PC-9 (cell line): ENCODE measurements around the gene YPEL2. TPM values are rescaled to one million over a fixed set of nuclear protein-coding genes. Genes with fewer than 3 reads are reported as not detected.
A peak's percentile ranks its signal among the peaks of the same experiment; 100 is the strongest.

Source experiments
- BruUV-seq: library from RNA; stranded (reverse); fragments of 400-500 nt; replicated peaks from 2 replicates; lab custom pipeline; 2021; lab: Mats Ljungman, UMichigan
- CTCF ChIA-PET: fragments of 300-600 bp; sonication (Branson Sonifier 250); formaldehyde crosslinking; loops from one replicate; lab custom pipeline; 2022; ENCODE audit warnings: antibody characterized with exemption; lab: Charles Lee
- POLR2A ChIA-PET: fragments of 300-600 bp; sonication (Branson Sonifier 250); formaldehyde crosslinking; loops from one replicate; lab custom pipeline; 2022; ENCODE audit warnings: antibody characterized with exemption; ENCODE audit not compliant: unreplicated experiment; lab: Charles Lee
- DNase-seq, 2 experiments: peaks; one replicate each; pipeline versions ENCODE4 v3.0.0 to v3.0.0-alpha.2; 2015 to 2022; ENCODE audit warnings: mixed read lengths in 1 of 2
- H2AFZ ChIP-seq: fragments of 200-600 bp; sonication (generic); 2 replicates; pipeline ENCODE4 v1.8.1; 2017; ENCODE audit warnings: antibody characterized with exemption
- H3F3A ChIP-seq: fragments of 200-600 bp; sonication (generic); 2 replicates; pipeline ENCODE4 v1.8.1; 2017; ENCODE audit warnings: antibody characterized with exemption, mild to moderate bottlenecking, low read depth; ENCODE audit not compliant: insufficient read depth
- H3K27ac ChIP-seq: fragments of 200-600 bp; sonication (generic); 2 replicates; pipeline ENCODE4 v1.6.1; 2016; ENCODE audit warnings: mixed run types
- H3K27me3 ChIP-seq: fragments of 200-600 bp; sonication (generic); 2 replicates; pipeline ENCODE4 v1.6.1; 2016; ENCODE audit warnings: low read depth, mixed run types; ENCODE audit not compliant: insufficient read depth
- H3K36me3 ChIP-seq: fragments of 200-600 bp; sonication (generic); 2 replicates; pipeline ENCODE4 v1.6.1; 2016; ENCODE audit warnings: low read depth, mixed run types
- H3K4me1 ChIP-seq: fragments of 200-600 bp; sonication (generic); replicated peaks from 2 replicates; pipeline ENCODE4 v1.6.1; 2016; ENCODE audit warnings: mixed run types; ENCODE audit not compliant: insufficient read depth
- H3K4me2 ChIP-seq: fragments of 200-600 bp; sonication (generic); 2 replicates; pipeline ENCODE4 v1.6.1; 2017; ENCODE audit warnings: mixed run types
- H3K4me3 ChIP-seq: fragments of 200-600 bp; sonication (generic); 2 replicates; pipeline ENCODE4 v1.6.1; 2016; ENCODE audit warnings: mixed run types
- H3K79me2 ChIP-seq: fragments of 200-600 bp; sonication (generic); 2 replicates; pipeline ENCODE4 v1.6.1; 2017; ENCODE audit warnings: low read depth, mixed run types
- H3K9me2 ChIP-seq: fragments of 200-600 bp; sonication (generic); 2 replicates; pipeline ENCODE4 v1.8.1; 2017; ENCODE audit warnings: mild to moderate bottlenecking; ENCODE audit not compliant: insufficient read depth
- H3K9me3 ChIP-seq: fragments of 200-600 bp; sonication (generic); 2 replicates; pipeline ENCODE4 v1.8.1; 2016; ENCODE audit warnings: low read depth; ENCODE audit not compliant: insufficient read depth
- H4K20me1 ChIP-seq: fragments of 200-600 bp; sonication (generic); 2 replicates; pipeline ENCODE4 v1.8.1; 2017; ENCODE audit not compliant: insufficient read depth
- EZH2 ChIP-seq: fragments of 200-600 bp; sonication (generic); IDR thresholded peaks from 2 replicates; pipeline ENCODE4 v1.8.0; 2017; ENCODE audit warnings: antibody characterized with exemption, low read depth
- intact Hi-C: fragments of 100-400 bp; cut with micrococcal nuclease; formaldehyde crosslinking; loops from one replicate; pipeline ENCODE4 v1.10.0; 2022; ENCODE audit not compliant: unreplicated experiment
- total RNA-seq: library from RNA; stranded (reverse); gene quantifications from 2 replicates; pipeline ENCODE4 v1.2.3, GENCODE V29; 2021
- TF ChIP-seq, protein P1 (sequence below): fragments of 200-600 bp; sonication (generic); conservative IDR thresholded peaks from 2 replicates; pipeline ENCODE4 v1.6.1; 2017; ENCODE audit warnings: mixed run types, antibody characterized with exemption, mild to moderate bottlenecking, moderate library complexity

YPEL2 gene
- total RNA-seq, 1 experiment from 2014 or later, result 12.9 TPM

- Histone ChIP-seq H3F3A (no peaks in the 10 kb centered on the region; the same call in 1 of the 2 replicates), H3K27ac (no peak overlapping the region), H3K4me1 (no peaks in the 10 kb centered on the region; the same call in 1 of the 2 replicates), H3K4me2 (no peak overlapping the region), H2AFZ (no peak overlapping the region), H3K36me3 (no peaks in the 10 kb centered on the region), H3K9me3 (no peaks in the 10 kb centered on the region), H3K4me3 (no peak overlapping the region), H3K79me2 (no peaks in the 10 kb centered on the region), H3K27me3 (no peaks in the 10 kb centered on the region), H4K20me1 (no peaks in the 10 kb centered on the region), H3K9me2 (no peaks in the 10 kb centered on the region)
- POLR2A ChIA-PET, result no interaction called here
- peak in 1 of 2 experiments; percentile 24 for DNase-seq
- intact Hi-C loops, result no loop called here
- CTCF ChIA-PET, result interaction anchor here (0.7 kb wide), 1 partner anchor 1896 kb away, joined by 4 read pairs; no protein-coding TSS in a partner anchor
- BruUV-seq, result no TSS peak
- TF ChIP-seq, protein P1, sequence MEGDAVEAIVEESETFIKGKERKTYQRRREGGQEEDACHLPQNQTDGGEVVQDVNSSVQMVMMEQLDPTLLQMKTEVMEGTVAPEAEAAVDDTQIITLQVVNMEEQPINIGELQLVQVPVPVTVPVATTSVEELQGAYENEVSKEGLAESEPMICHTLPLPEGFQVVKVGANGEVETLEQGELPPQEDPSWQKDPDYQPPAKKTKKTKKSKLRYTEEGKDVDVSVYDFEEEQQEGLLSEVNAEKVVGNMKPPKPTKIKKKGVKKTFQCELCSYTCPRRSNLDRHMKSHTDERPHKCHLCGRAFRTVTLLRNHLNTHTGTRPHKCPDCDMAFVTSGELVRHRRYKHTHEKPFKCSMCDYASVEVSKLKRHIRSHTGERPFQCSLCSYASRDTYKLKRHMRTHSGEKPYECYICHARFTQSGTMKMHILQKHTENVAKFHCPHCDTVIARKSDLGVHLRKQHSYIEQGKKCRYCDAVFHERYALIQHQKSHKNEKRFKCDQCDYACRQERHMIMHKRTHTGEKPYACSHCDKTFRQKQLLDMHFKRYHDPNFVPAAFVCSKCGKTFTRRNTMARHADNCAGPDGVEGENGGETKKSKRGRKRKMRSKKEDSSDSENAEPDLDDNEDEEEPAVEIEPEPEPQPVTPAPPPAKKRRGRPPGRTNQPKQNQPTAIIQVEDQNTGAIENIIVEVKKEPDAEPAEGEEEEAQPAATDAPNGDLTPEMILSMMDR, result no peak
- TF ChIP-seq EZH2, result no peak
Observed at GRCh38 chr17:59353936-59354755, 22.7 kb downstream of the YPEL2 start.

- H3K27me3 ChIP-seq, result no peaks in the 10 kb centered on the region
- H3K4me3 ChIP-seq, result no peak overlapping the region
- no peak overlapping the region for H3K27ac ChIP-seq
- no peak overlapping the region for H3K4me2 ChIP-seq
- no peaks in the 10 kb centered on the region for H3K36me3 ChIP-seq
- no peaks in the 10 kb centered on the region for H3K9me3 ChIP-seq
- no peak for TF ChIP-seq EZH2
- TF ChIP-seq, protein P1, result no peak
- no peaks in the 10 kb centered on the region; the same call in 1 of the 2 replicates for H3F3A ChIP-seq
- no peaks in the 10 kb centered on the region; the same call in 1 of the 2 replicates for H3K4me1 ChIP-seq
- no TSS peak for BruUV-seq
- CTCF ChIA-PET, result no interaction called here
- no peaks in the 10 kb centered on the region for H3K79me2 ChIP-seq
- H3K9me2 ChIP-seq, result no peaks in the 10 kb centered on the region
- DNase-seq, result peak in 1 of 2 experiments; percentile 62
- intact Hi-C loops, result no loop called here
- POLR2A ChIA-PET, result no interaction called here
- no peaks in the 10 kb centered on the region for H4K20me1 ChIP-seq
- H2AFZ ChIP-seq, result no peak overlapping the region
Observed at GRCh38 chr17:59355030-59355701, 23.7 kb downstream of the YPEL2 start.

- Histone ChIP-seq H3K4me3 (no peak overlapping the region), H3K9me3 (no peaks in the 10 kb centered on the region), H3K79me2 (no peaks in the 10 kb centered on the region), H3F3A (peaks cover 5% of the 10 kb centered on the region), H3K4me1 (peaks cover 5% of the 10 kb centered on the region), H3K4me2 (no peak overlapping the region), H2AFZ (no peak overlapping the region), H3K27ac (no peak overlapping the region), H4K20me1 (no peaks in the 10 kb centered on the region), H3K36me3 (no peaks in the 10 kb centered on the region), H3K27me3 (no peaks in the 10 kb centered on the region), H3K9me2 (no peaks in the 10 kb centered on the region)
- intact Hi-C loops, result no loop called here
- POLR2A ChIA-PET, result no interaction called here
- no peak for DNase-seq
- TF ChIP-seq, protein P1, result no peak
- CTCF ChIA-PET, result no interaction called here
- no TSS peak for BruUV-seq
Observed at GRCh38 chr17:59355702-59356325, 24.4 kb downstream of the YPEL2 start.
